T1000 (cell line): ENCODE data around the gene C19orf47.
"Not testable (repeated sequence)": the region's sequence is repeated elsewhere in the genome, so short reads cannot be mapped to it uniquely, and the experiment has no call there.

Experiments
- DNase-seq: peaks from one replicate; lab custom pipeline; 2025; ENCODE audit warnings: mixed read lengths; lab: John Stamatoyannopoulos, UW

The C19orf47 gene

GRCh38 chr19:40376286-40376862 lies 28.2 kb upstream of the C19orf47 start:
- no peak for DNase-seq

DNA sequence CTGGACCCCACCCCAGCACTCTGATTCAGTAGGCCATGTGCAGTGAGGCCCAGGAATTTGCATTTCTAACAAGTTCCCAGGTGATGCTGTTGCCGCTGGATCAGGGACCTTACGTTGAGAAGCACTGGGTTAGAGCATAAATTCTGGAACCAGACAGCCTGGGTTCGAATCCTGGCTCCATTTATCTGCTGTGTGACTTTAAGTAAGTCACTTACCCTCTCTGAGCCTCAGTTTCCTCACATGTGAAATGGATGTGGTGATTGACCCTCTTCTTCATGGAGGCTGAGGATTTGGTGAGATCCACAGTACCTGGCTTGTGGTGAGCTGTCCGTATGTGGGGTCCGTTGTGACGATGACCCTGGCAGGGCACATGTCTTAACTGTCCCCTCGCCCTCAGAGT lies 25.9 kb upstream of the C19orf47 start:
- DNase-seq = no peak

GRCh38 chr19:40371802-40372122 lies 23.6 kb upstream of the C19orf47 start:
- DNase-seq = no peak

DNA sequence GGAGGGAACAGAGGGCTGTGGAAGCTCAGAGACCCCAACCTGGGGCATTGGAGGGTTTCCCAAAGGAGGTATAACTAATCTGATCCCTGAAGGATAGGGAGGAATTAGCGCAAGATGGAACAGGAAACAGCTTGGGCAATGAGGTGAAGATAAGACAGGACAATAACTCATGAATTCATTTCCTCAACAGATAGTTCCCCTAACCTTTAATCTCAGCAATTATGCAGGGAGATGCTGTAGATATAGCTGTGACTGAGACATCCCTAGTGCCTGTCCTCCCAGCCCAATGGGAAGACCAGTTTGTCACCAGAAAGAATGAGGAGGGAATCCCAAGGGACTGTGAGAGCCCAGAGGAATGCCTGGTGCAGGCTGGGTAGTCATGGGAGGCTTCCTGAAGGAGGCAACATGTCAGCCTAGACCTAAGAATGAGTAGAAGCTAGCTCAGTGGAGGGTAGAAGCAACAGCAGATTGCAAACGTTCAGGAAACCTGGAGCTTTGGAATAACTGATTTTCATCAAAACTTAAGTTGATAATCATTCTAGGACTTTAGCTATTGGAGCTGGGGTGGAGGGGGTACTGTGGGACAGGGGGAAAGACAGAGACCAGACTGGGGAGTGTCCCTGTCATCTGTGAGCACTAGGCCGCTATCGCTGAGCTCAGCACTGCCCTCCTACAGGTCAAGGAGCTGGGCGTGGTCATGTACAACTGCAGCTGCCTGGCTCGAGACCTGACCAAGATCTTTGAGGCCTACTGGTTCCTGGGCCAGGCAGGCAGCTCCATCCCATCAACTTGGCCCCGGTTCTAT lies 23.0 kb upstream of the C19orf47 start:
- no peak for DNase-seq

GRCh38 chr19:40370253-40370652 lies 22.1 kb upstream of the C19orf47 start:
- DNase-seq = not testable (repeated sequence)

DNA sequence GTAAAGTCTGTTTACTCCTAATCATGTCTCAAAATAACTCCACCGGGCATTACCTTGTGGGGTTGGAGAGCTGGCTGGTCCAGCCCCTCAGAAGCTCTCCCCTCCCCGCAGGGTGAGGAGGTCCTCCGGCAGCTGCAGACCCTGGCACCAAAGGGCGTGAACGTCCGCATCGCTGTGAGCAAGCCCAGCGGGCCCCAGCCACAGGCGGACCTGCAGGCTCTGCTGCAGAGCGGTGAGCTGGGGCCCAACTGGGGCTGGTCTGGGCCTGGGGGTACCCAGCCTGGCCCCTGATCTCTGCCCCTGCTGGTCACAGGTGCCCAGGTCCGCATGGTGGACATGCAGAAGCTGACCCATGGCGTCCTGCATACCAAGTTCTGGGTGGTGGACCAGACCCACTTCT lies 21.6 kb upstream of the C19orf47 start:
- no peak for DNase-seq

- DNase-seq = no peak
These were observed 19.6 kb upstream of the C19orf47 start for GRCh38 chr19:40367577-40368434.

- DNase-seq = no peak
These were observed 18.7 kb upstream of the C19orf47 start for GRCh38 chr19:40366697-40367561.

- no peak for DNase-seq
These were observed 17.6 kb upstream of the C19orf47 start for GRCh38 chr19:40365613-40366401.

DNA sequence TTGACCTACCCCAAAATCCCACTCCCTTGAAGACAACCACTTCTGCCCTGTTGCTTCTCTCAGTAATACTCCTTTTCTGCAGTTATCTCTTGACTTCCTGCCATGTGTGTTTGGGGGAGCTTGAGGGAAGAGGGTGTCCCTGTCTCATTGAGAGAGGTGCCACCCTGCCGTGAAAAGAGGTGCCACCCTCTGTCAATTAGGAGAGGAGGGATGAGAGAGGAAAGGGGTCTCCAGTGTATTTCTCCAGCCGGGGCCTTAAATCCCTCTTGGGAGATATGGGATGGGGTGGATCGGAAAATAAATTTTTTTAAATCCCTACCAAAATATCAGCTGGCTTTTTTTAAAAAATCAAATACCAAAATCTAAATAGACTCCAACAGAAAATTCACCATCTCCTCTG lies 16.8 kb upstream of the C19orf47 start:
- no peak for DNase-seq

DNA sequence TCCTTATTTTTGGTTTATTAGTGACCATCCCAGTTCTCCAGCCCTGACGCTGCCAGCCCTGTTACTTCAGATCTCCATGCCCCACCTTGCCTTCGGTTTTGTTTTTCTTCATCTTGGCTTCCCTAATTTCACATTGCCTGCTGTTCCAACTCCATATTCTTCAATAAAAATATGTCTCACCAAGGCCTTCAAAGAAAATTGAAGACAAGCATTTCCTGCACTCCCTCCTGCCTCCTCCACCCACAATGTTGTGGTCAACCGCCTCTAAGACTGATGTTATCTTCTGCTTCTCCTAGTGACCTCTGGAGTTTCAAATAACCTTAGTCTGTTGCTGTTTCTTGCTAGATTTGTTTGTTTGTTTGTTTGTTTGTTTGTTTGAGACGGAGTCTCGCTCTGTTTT lies 14.9 kb upstream of the C19orf47 start:
- DNase-seq = no peak

- no peak for DNase-seq
These were observed 14.0 kb upstream of the C19orf47 start for GRCh38 chr19:40362160-40362559.

DNA sequence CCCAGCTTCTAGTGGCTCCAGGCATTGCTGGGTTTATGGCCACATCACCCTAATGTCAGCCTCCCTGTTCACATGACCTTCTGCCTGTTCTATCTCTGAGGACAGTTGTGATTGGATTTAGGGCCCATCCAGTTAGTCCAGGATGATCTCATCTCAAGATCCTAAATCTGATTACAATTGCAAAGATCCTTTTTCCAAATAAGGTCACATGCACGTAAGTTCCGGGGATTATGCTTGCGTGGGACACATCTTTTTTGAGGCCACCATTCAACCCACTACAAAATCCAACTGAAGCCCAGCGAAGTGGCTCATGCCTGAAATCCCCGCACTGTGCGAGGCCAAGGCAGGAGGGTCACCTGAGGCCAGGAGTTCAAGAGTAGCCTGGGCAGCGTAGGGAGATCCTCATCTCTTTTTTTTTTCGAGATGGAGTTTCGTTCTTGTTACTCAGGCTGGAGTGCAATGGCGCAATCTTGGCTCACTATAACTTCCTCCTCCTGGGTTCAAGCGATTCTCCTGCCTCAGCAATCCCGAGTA lies 12.6 kb upstream of the C19orf47 start:
- no peak for DNase-seq

DNA sequence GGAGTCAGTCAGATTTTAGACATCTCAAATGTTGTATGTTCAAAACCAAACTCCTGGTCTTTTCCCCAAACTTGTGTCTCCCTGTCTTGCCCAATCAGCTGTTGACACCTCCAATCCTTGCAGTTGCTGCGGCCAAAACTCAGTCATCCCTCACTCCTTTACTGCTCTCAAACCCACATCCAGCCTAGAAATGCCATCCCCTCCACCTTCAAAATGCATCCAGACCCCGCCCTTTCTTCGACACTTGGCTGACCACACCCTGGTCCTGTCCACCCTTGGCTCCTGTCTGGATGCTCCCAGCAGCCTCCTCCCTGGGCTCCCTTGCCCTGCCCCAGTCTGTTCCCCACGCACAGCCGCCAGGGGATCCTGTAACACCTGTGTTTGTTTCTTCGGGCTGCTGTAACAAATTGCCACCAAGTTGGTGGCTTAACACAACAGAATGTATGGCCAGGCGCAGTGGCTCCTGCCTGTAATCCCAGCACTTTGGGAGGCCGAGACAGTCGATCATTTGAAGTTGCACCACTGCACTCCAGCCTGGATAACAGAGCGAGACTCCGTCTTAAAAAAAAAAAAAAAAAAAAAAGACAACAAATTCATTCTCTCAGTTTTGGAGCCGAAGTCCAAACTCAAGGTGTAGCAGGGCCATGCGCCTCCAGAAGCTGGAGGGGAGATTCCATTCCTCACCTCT lies 12.0 kb upstream of the C19orf47 start:
- no peak for DNase-seq

GRCh38 chr19:40358773-40359172 lies 10.6 kb upstream of the C19orf47 start:
- DNase-seq = no peak

- DNase-seq = no peak
These were observed 9.4 kb upstream of the C19orf47 start for GRCh38 chr19:40357640-40358039.

DNA sequence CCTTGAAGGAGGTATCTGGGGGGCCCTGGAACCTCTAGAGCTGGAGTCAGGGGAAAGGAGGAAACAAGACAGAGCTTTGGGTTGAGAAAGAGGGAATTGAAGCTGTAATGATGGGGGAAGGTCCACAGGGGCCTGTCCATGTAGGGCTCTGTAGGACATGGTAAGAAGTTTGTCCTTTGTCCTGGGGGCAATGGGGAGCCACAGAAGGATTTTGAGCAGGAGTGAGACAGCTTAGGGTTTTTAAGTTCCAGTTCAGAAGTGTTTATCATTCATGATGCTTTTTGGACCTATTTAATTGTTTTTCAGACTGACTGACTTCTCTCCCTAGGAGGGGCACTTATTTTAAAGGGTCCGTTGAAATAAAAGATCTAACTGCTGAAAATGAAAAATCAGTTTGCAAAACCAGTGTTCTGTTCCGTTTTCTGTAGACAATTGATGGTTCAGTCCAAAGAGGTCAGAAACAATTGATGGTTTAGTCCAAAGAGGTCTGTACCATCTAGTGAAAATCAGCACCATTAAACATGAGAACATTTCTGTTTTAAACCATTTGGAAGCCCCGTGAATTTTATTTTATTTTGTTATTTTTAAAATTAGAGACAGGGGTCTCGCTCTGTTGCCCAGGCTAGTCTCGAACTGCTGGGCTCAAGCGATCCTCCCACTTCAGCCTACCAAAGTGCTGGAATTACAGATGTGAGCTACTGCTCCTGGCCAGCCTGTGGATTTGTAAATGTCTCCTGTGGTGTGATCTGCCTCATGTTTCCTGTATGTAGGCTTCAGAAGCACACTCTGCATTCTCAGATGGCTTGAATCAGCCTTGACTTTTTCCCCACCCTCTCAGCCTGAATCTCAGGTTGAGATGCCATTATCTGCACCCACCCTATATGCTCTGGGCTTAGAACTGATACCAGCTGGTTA lies 8.7 kb upstream of the C19orf47 start:
- DNase-seq = no peak

GRCh38 chr19:40355975-40356680 lies 7.9 kb upstream of the C19orf47 start:
- no peak for DNase-seq
